HepG2 (cell line): ENCODE measurements around the gene CRADD. TPM values are rescaled to one million over a fixed set of nuclear protein-coding genes. Genes with fewer than 3 reads are reported as not detected.
"Not testable (repeated sequence)": the region's sequence is repeated elsewhere in the genome, so short reads cannot be mapped to it uniquely, and the experiment has no call there.

Experiments
- ATAC-seq: fragments of 200-7000 bp; cut with Tn5 transposase; 3 replicates; pipeline ENCODE4 v1.9.1; 2020; ENCODE audit warnings: mild to moderate bottlenecking, moderate library complexity
- BruUV-seq: library from RNA; stranded (reverse); fragments of 400-500 nt; replicated peaks from 2 replicates; lab custom pipeline; 2021; lab: Mats Ljungman, UMichigan
- CTCF ChIA-PET: fragments of 300-600 bp; formaldehyde crosslinking; extraction: SDS; loops from one replicate; lab custom pipeline; 2021; ENCODE audit warnings: low total read pairs, inconsistent platforms, low intra/inter-chr PET ratio; lab: Yijun Ruan, JAX
- POLR2A ChIA-PET: fragments of 350-600 bp; sonication (Branson Sonifier 250); formaldehyde crosslinking; loops from one replicate; lab custom pipeline; 2020; ENCODE audit warnings: antibody characterized with exemption, inconsistent platforms; lab: Yijun Ruan, JAX
- DNase-seq: peaks from one replicate; pipeline ENCODE4 v3.0.0-alpha.2; 2015; ENCODE audit warnings: low spot score
- FAIRE-seq: peaks from 3 replicates; lab custom pipeline; 2011; peaks lifted over from hg19 to GRCh38; lab: Jason Lieb, UNC
- H2AFZ ChIP-seq: one replicate; pipeline ENCODE4 v1.6.1; 2011; ENCODE audit warnings: low read length, inconsistent platforms
- H3K27ac ChIP-seq: fragments of 300-600 bp; 3 replicates; pipeline ENCODE4 v1.8.0; 2011; ENCODE audit warnings: mixed run types, mild to moderate bottlenecking, mixed read lengths, low read length, inconsistent platforms; ENCODE audit not compliant: insufficient read depth; ENCODE audit errors: extremely low read length
- H3K27me3 ChIP-seq, 2 experiments: fragments of 200-600 bp in 1 of 2; 2 replicates in 1 of 2; 3 replicates in 1 of 2; pipeline versions ENCODE4 v1.6.0 to v1.8.0; 2011; ENCODE audit warnings: low read length in 2 of 2, mild to moderate bottlenecking in 2 of 2, moderate library complexity in 2 of 2, inconsistent platforms in 1 of 2; ENCODE audit not compliant: insufficient read depth in 2 of 2, control insufficient read depth in 1 of 2
- H3K36me3 ChIP-seq, 2 experiments: fragments of 200-600 bp in 1 of 2; replicated peaks in 1 of 2; 2 replicates in 1 of 2; 3 replicates in 1 of 2; pipeline versions ENCODE4 v1.5.1 to v1.8.0; 2011; ENCODE audit warnings: low read length in 2 of 2, inconsistent platforms in 1 of 2; ENCODE audit not compliant: insufficient read depth in 2 of 2, control insufficient read depth in 1 of 2
- H3K4me1 ChIP-seq: 2 replicates; pipeline ENCODE4 v1.5.1; 2012; ENCODE audit warnings: low read length, inconsistent platforms; ENCODE audit not compliant: insufficient read depth
- H3K4me2 ChIP-seq: 2 replicates; pipeline ENCODE4 v1.6.0; 2011; ENCODE audit warnings: low read depth, low read length, inconsistent platforms
- H3K4me3 ChIP-seq, 3 experiments: fragments of 200-600 bp in 1 of 3; sonication (generic), shearing (Covaris generic) in 1 of 3; replicated peaks in 1 of 3; 2 replicates each; pipeline ENCODE4 v1.5.1; 2011 to 2016; ENCODE audit warnings: low read length in 3 of 3, inconsistent platforms in 2 of 3, low read depth in 2 of 3, mild to moderate bottlenecking in 2 of 3, control low read depth in 1 of 3, mixed read lengths in 1 of 3; ENCODE audit not compliant: insufficient read depth in 1 of 3
- H3K79me2 ChIP-seq: one replicate; pipeline ENCODE4 v1.6.1; 2011; ENCODE audit warnings: low read length, inconsistent platforms; ENCODE audit not compliant: insufficient read depth
- H3K9ac ChIP-seq: 2 replicates; pipeline ENCODE4 v1.6.0; 2011; ENCODE audit warnings: mild to moderate bottlenecking, low read depth, low read length, inconsistent platforms; ENCODE audit not compliant: insufficient read depth
- H3K9me3 ChIP-seq: 2 replicates; pipeline ENCODE4 v1.5.1; 2012; ENCODE audit warnings: mild to moderate bottlenecking, low read length
- H4K20me1 ChIP-seq: 2 replicates; pipeline ENCODE4 v1.6.0; 2011; ENCODE audit warnings: inconsistent platforms, mild to moderate bottlenecking, low read length, moderate library complexity; ENCODE audit not compliant: insufficient read depth
- BORCS8-MEF2B ChIP-seq: sonication (generic); formaldehyde crosslinking; IDR thresholded peaks from 2 replicates; pipeline ENCODE4 v1.8.0; 2022; ENCODE audit warnings: mild to moderate bottlenecking, missing genetic modification reagents
- HES4 ChIP-seq: sonication (generic); formaldehyde crosslinking; IDR thresholded peaks from 2 replicates; pipeline ENCODE4 v1.9.0; 2021; ENCODE audit warnings: mild to moderate bottlenecking, missing genetic modification reagents, borderline replicate concordance
- MZF1 ChIP-seq: sonication (generic); formaldehyde crosslinking; IDR thresholded peaks from 2 replicates; pipeline ENCODE4 v1.8.1; 2023; ENCODE audit warnings: mild to moderate bottlenecking, missing genetic modification reagents, borderline replicate concordance
- SAFB2 ChIP-seq: sonication (generic); formaldehyde crosslinking; IDR thresholded peaks from 2 replicates; pipeline ENCODE4 v1.5.1; 2020; ENCODE audit warnings: missing genetic modification reagents, low read depth, mild to moderate bottlenecking, borderline replicate concordance
- ZC3H13 ChIP-seq: sonication (generic); formaldehyde crosslinking; IDR thresholded peaks from 2 replicates; pipeline ENCODE4 v1.8.1; 2023; ENCODE audit warnings: mild to moderate bottlenecking, missing genetic modification reagents, moderate library complexity
- ZNF235 ChIP-seq: sonication (generic); formaldehyde crosslinking; IDR thresholded peaks from 2 replicates; pipeline ENCODE4 v1.8.1; 2023; ENCODE audit warnings: mild to moderate bottlenecking, missing genetic modification reagents, borderline replicate concordance
- ZNF253 ChIP-seq: sonication (generic); formaldehyde crosslinking; IDR thresholded peaks from 2 replicates; pipeline ENCODE4 v1.8.0; 2022; ENCODE audit warnings: mild to moderate bottlenecking, missing genetic modification reagents, borderline replicate concordance
- ZNF329 ChIP-seq: sonication (generic); formaldehyde crosslinking; IDR thresholded peaks from 2 replicates; pipeline ENCODE4 v1.9.0; 2021; ENCODE audit warnings: low read depth, mild to moderate bottlenecking, missing genetic modification reagents
- ZNF629 ChIP-seq: sonication (generic); formaldehyde crosslinking; conservative IDR thresholded peaks from 2 replicates; pipeline ENCODE4 v1.5.0; 2020; ENCODE audit warnings: missing genetic modification reagents
- ZNF691 ChIP-seq: sonication (generic); formaldehyde crosslinking; IDR thresholded peaks from 2 replicates; pipeline ENCODE4 v1.4.0; 2020; ENCODE audit warnings: missing genetic modification reagents, low read depth, mild to moderate bottlenecking, borderline replicate concordance
- ZNF878 ChIP-seq: sonication (generic); formaldehyde crosslinking; IDR thresholded peaks from 2 replicates; pipeline ENCODE4 v1.8.1; 2023; ENCODE audit warnings: mild to moderate bottlenecking, missing genetic modification reagents, moderate library complexity
- WGBS: methylation state at CpG from one replicate; pipeline ENCODE4 v1.1.6; 2017; ENCODE audit warnings: low lambda C conversion rate; 5-methylcytosine and 5-hydroxymethylcytosine counted together
- in situ Hi-C: cut with HindIII; loops from 2 replicates; pipeline ENCODE4 v1.10.0; 2017; ENCODE audit warnings: low pct_unique_long_range_greater_than_20kb; ENCODE audit not compliant: extremely low pct_ligation_motif_present
- intact Hi-C: fragments of 100-400 bp; cut with micrococcal nuclease; formaldehyde crosslinking; loops from one replicate; pipeline ENCODE4 v1.10.0; 2022; ENCODE audit not compliant: unreplicated experiment
- polyA plus RNA-seq, 8 experiments: library from polyadenylated mRNA; depleted of rRNA in 3 of 8; stranded (reverse) in 7 of 8; unstranded in 1 of 8; fragments of >200 nt; fragmentation: Illumina TruSeq in 4 of 8; extraction: Trizol in 4 of 8; gene quantifications; 2 replicates each; pipeline versions ENCODE4 v1.2.1 to v1.2.3, GENCODE V29; 2011 to 2016; ENCODE audit warnings: low read depth in 4 of 8, missing spikeins in 1 of 8, mixed read lengths in 1 of 8; ENCODE audit not compliant: insufficient read depth in 1 of 8
- total RNA-seq, 5 experiments: library from RNA; depleted of rRNA; stranded (reverse); fragments of >200 nt; fragmentation: Illumina TruSeq; extraction: Trizol; gene quantifications; 2 replicates each; pipeline ENCODE4 v1.2.3, GENCODE V29; 2016; ENCODE audit warnings: low read depth in 1 of 5

Gene CRADD
- total and polyA plus RNA-seq, 2 of the 13 experiments (the other 11 are each of a cell fraction or from before 2014, with no cell fraction given): 12.4 to 18.8 TPM

- TF ChIP-seq SAFB2 (CRISPR knock-in tag) (no peak), ZC3H13 (no peak), ZNF235 (CRISPR knock-in tag) (no peak), ZNF253 (CRISPR knock-in tag) (no peak), ZNF878 (CRISPR knock-in tag) (no peak)
Observed at GRCh38 chr12:93778306-93778705, 101.1 kb downstream of the CRADD start (continued).

- no peak overlapping the region for H3K4me2 ChIP-seq
- BruUV-seq: no TSS peak
Observed at GRCh38 chr12:93778766-93779165, 101.6 kb downstream of the CRADD start.

GRCh38 chr12:93780101-93780641 is 103.0 kb downstream of the CRADD start:
- Histone ChIP-seq H3K27ac (no peak overlapping the region), H4K20me1 (no peaks in the 10 kb centered on the region), H3K79me2 (no peaks in the 10 kb centered on the region), H3K4me3 (no peak overlapping the region), H3K4me1 (peaks cover 17% of the 10 kb centered on the region), H3K27me3 (no peaks in the 10 kb centered on the region), H3K36me3 (no peaks in the 10 kb centered on the region), H2AFZ (no peak overlapping the region), H3K9me3 (no peaks in the 10 kb centered on the region), H3K4me2 (no peak overlapping the region), H3K9ac (no peak overlapping the region)
- ATAC-seq: no peak
- BruUV-seq: no TSS peak
- FAIRE-seq: no peak
- DNase-seq: no peak
- in situ Hi-C loops (no loop called here), intact Hi-C loops (no loop called here)
- 89% methylated on average over 8 of the region's 8 CpGs for WGBS
- no peak for TF ChIP-seq ZNF691 (CRISPR knock-in tag)
- peak; percentile 42; the same call in 1 of the 2 replicates for TF ChIP-seq ZNF629 (CRISPR knock-in tag)
- CTCF ChIA-PET: no interaction called here
- POLR2A ChIA-PET: no interaction called here

More at GRCh38 chr12:93778766-93779165, 101.6 kb downstream of the CRADD start:
- H3K79me2 ChIP-seq: no peaks in the 10 kb centered on the region
- TF ChIP-seq ZNF329 (no peak), HES4 (CRISPR knock-in tag) (no peak), BORCS8-MEF2B (CRISPR knock-in tag) (no peak), MZF1 (no peak)
- H3K4me3 ChIP-seq: no peak overlapping the region
- H2AFZ ChIP-seq: no peak overlapping the region
- in situ Hi-C loops: no loop called here
- CTCF ChIA-PET: no interaction called here
- no peaks in the 10 kb centered on the region for H3K27me3 ChIP-seq
- FAIRE-seq (no peak), DNase-seq (no peak), ATAC-seq (no peak)
- H3K4me1 ChIP-seq: peaks cover 3% of the 10 kb centered on the region
- intact Hi-C loops: no loop called here
- POLR2A ChIA-PET: no interaction called here
- no peak overlapping the region for H3K9ac ChIP-seq
- WGBS: 91% methylated on average over 3 of the region's 3 CpGs
- no peaks in the 10 kb centered on the region for H3K9me3 ChIP-seq
- H3K27ac ChIP-seq: no peak overlapping the region
- no peaks in the 10 kb centered on the region for H4K20me1 ChIP-seq
- no peaks in the 10 kb centered on the region for H3K36me3 ChIP-seq

- H3K4me2 ChIP-seq, H3K9me3 ChIP-seq, DNase-seq, ATAC-seq, H3K4me3 ChIP-seq, intact Hi-C loops, H2AFZ ChIP-seq, H3K27ac ChIP-seq, H4K20me1 ChIP-seq, CTCF ChIA-PET, BruUV-seq, H3K79me2 ChIP-seq, H3K27me3 ChIP-seq, FAIRE-seq, POLR2A ChIA-PET, H3K9ac ChIP-seq, in situ Hi-C loops, H3K36me3 ChIP-seq: not testable (repeated sequence)
- WGBS: 94% methylated on average over 4 of the region's 4 CpGs
- H3K4me1 ChIP-seq: peaks cover 24% of the 10 kb centered on the region
Observed at GRCh38 chr12:93780886-93781285, 103.7 kb downstream of the CRADD start.
